GM21447 (cell line): ENCODE results near the gene GLB1L3.

Source experiments
- ATAC-seq: cut with Tn5 transposase; IDR thresholded peaks from one replicate; pipeline ENCODE4 v1.9.1; 2021; ENCODE audit not compliant: unreplicated experiment

Gene GLB1L3, protein sequence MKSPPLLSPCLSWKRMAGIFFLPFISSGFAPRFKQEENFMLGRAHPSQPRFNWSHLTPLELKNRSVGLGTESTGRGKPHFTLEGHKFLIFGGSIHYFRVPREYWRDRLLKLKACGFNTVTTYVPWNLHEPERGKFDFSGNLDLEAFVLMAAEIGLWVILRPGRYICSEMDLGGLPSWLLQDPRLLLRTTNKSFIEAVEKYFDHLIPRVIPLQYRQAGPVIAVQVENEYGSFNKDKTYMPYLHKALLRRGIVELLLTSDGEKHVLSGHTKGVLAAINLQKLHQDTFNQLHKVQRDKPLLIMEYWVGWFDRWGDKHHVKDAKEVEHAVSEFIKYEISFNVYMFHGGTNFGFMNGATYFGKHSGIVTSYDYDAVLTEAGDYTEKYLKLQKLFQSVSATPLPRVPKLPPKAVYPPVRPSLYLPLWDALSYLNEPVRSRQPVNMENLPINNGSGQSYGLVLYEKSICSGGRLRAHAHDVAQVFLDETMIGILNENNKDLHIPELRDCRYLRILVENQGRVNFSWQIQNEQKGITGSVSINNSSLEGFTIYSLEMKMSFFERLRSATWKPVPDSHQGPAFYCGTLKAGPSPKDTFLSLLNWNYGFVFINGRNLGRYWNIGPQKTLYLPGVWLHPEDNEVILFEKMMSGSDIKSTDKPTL

GRCh38 chr11:134275534-134276395 is at the start of gene GLB1L3:
GLB1L3 (plus strand) TSS chr11:134276379; CDS start chr11:134276741, 362 bp downstream.
- no peak for ATAC-seq

- no peak for ATAC-seq
These were observed 49.3 kb upstream of the GLB1L3 start for GRCh38 chr11:134226806-134227325.

DNA sequence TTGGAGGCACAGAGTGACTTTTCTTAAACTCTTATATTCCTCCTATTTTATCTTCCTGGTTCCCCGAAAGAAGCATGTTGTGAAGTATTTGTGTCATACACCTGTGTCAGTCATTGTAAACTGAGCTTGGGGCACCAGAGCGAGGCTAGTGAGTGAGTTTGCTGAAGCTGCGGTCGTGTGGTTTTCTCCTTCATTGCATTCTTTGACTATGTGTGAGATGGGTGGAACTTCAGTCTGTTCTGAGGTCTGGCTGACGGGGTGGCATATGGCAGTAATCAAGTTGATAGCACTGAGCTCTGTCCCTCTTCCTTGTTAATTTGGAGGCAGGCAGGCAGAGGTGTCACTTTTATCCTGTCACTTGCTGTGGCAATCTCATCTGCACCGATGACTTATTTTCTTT is 47.6 kb upstream of the GLB1L3 start:
- peak; percentile 50 for ATAC-seq

DNA sequence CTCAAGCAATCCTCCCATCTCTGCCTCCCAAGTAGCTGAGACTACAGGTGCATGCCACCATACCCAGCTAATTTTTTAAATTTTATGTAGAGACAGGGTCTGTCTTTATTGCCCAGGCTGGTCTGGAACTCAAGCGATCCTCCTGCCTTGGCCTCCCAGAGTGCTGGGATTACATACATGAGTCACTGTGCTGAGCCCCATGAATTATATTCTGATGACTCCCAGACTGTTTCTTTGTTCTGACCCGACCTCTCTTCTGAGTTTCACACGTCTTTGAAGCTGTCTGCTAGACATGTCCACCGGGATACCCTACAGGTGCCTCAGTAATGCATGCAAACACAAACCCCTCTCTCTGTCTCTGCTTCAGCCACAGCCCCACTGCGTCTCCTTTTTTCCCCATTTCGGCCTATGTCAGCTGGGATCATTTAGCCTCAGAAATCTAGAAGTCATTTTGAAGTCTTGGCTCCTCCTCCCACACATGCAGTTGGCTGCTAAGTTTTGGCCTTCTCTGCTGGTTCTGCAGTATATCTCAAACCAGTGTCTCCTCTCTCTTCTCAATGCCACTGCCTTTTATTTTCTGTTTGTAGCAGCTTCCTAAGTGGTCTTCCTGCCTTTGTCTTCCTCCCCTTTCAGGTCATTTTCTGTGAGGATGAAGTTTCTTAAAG is 46.9 kb upstream of the GLB1L3 start:
- ATAC-seq: no peak

DNA sequence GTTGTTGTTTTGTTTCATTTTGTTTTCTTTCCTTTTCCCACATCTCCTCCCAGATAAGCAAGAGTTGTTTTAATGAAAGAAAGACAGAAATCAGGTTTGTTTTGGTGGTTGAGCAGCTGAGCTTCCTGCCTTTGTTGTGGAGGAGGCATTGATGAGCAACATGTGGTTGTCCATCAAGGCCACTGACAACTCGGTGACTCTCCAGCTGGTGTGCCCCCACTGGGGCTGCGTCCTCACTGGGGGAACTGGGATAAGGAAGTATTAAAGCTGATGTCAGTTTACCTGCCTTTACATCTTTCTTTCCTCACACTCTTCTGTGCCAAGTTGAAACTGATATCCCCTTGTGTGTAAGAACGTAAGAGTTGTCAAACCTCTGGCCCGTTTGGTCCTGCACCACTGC is 45.8 kb upstream of the GLB1L3 start:
- no peak for ATAC-seq

DNA sequence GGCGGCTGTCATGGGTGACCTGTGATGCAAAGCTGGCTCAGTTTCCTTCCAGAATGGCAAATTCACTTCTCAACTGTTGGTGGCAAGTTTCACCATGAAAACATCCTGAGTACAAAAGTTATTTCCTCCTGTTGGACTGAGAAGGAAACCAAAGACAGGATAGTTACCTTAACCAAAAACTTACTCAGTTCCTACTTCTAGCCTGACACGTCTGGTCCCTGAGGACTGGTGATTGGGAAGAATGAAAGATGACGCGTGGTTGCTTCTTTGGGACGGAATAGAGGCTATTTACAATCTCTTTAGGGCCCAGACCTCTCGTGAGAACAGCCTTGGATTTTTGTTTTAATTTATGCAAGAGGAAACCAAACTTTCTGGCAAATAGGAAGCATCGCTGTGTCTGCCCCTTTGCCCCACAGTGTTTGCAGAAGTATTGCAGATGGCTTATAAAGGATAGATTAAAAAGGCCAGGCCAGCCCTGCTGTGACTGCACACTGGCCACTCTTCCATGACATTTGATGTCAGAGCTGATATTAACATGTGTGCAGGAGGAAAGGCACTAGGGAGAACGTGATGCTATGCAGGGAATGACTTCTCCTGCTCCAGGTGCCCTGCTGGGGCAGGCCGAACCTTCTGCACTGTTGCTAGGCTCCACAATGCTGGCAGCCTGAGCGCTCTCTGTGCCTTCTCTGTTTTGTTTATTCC is 44.1 kb upstream of the GLB1L3 start:
- ATAC-seq: no peak

DNA sequence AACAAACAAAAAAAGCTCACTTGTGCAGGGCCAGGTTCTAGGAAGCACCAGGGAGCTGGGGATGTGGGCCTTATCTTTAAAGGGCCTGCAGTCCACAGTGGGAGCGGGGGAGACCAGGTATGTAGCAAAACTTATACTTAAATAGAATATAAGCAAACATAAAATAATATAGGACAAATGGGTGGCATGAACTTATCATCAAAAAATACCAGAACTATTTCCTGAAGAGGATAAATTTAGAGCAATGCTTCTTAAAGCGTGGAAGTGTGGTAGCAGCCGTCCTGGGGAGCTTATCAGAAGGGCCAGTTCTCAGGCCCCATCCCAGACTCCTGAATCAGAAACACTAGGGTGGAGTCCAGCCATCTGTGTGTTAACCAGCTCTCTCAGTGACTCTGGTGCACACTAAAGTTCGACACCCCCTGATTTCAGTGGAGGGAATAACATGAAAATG is 42.4 kb upstream of the GLB1L3 start:
- no peak for ATAC-seq

GRCh38 chr11:134235399-134235798 is 40.8 kb upstream of the GLB1L3 start:
- no peak for ATAC-seq

DNA sequence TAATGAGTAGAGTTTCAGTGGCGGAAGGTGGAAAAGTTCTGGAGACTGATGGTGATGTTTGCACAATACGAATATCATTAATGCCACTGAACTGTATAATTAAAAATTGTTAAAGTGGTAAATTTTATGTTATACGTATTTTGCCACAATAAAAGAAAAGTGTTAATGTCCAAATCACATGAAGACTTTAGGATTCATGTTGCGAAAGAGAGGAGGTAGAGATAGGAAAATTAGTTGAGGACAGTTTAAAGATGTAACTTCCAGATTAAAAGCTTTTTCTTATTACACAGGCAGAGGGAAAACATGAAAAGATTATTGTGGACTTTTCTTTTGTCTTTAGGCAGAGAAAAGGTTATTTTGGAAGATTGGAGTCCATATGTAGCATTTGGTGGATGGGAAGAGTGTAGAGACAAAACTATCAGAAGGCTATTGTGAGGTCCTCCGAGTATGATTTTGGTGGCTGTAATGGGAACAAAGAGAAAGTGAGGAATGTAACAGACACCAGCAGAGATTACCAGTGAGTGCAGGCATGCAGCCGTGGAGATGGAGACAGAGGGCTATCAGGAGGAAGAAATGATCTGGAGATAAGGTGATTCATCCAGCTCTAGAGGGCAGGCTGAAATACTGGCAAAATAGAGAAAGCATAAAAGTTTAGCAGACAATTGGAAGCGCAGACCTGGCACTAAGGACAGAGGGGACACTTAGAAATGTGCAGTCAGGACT is 39.2 kb upstream of the GLB1L3 start:
- no peak for ATAC-seq

DNA sequence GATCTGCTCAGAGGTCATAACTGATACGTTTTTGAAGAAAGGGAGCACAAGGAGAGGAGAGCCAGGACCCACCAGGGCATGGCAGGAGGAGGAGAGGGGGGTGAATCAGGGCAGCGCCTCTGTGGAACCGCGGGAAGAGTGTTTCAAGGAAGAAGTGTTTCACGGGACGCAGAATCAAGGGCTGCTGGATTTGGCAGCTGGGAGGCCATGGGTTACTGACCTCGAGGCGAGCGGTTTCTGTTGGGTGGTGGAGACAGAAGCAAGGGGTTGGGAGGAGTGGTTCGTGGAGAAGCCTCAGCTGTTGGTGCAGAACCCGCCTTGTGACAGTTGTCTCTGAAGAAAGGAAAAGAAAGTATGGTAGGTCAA is 38.6 kb upstream of the GLB1L3 start:
- ATAC-seq: no peak

- ATAC-seq: no peak
These were observed 37.2 kb upstream of the GLB1L3 start for GRCh38 chr11:134238956-134239355.

GRCh38 chr11:134240592-134240991 is 35.6 kb upstream of the GLB1L3 start:
- ATAC-seq: no peak

DNA sequence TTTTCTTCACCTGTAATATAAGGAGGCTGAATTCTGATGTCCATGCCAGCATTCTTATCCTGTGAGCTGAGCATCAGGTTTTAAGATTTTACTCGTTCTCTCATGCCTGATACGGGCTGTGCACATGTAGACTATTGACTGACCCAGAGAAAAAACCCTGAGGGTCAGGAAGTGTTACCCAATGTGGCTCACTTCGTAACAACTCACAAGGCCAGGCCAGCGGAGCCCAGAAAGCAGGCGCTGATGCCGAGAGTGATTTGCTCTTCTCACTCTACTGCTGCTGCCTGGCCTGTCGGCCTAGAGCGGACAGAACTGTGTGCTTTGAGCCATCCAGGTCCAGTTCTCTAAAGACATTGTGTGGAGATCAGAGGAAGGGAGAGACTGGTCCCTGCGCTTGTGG is 33.8 kb upstream of the GLB1L3 start:
- no peak for ATAC-seq

- no peak for ATAC-seq
These were observed 32.3 kb upstream of the GLB1L3 start for GRCh38 chr11:134243913-134244312.

DNA sequence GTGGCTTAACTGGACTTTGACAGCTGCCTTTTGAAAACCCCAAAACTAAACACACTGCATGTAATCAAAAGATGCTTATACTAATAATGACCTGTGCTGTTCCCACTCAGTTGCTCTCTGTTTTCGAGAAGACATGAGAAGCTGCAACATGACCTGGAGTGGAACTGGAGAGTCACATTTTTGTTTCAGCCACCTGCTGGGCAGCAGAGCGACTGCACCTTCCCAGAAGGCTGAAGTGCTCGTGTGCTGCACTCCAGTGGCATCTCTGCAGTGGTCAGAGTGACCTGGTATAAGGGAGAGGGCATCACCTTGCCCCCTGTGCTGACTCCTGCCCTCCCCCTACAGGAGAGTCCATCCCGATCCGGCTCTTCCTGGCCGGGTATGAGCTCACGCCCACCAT is 31.6 kb upstream of the GLB1L3 start:
- peak; percentile 80 for ATAC-seq

DNA sequence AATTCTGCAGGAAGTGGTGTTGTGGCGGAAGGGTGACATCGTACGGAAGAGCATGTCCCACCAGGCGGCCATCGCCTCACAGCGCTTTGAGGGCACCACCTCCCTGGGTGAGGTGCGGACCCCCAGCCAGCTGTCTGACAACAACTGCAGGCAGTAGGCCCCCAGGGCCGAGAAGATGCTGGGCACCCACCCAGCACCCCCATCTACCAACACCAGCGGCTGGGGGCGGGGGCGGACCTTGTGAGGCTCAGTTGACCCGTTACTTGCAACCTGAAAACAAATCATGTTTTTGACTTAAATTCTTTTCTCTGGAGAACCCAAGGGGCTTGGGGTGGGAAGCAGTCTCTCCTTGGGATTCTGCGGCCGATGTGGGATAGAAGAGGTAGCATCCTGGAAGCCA is 30.7 kb upstream of the GLB1L3 start:
- no peak for ATAC-seq

- ATAC-seq: no peak
These were observed 30.1 kb upstream of the GLB1L3 start for GRCh38 chr11:134246100-134246499.

- ATAC-seq: no peak
These were observed 29.5 kb upstream of the GLB1L3 start for GRCh38 chr11:134246678-134247077.

GRCh38 chr11:134248910-134249480 is 27.2 kb upstream of the GLB1L3 start:
- no peak for ATAC-seq
